Astrocyte (in vitro differentiated cells and primary cell): ENCODE results near the gene DNAH17. TPM values are rescaled to one million over a fixed set of nuclear protein-coding genes. Genes with fewer than 3 reads are reported as not detected.

Experiments
- DNase-seq: peaks from one replicate; pipeline ENCODE4 v3.0.0-alpha.2; 2010; ENCODE audit warnings: low read depth
- FAIRE-seq: peaks from 2 replicates; lab custom pipeline; 2011; peaks lifted over from hg19 to GRCh38; lab: Jason Lieb, UNC
- H2AFZ ChIP-seq: 2 replicates; pipeline ENCODE4 v1.6.0; 2012; ENCODE audit warnings: low read depth, low read length, inconsistent platforms
- H3K27ac ChIP-seq: 2 replicates; pipeline ENCODE4 v1.5.1; 2011; ENCODE audit warnings: low read depth, low read length, inconsistent platforms
- H3K27me3 ChIP-seq: 2 replicates; pipeline ENCODE4 v1.6.0; 2011; ENCODE audit warnings: low read length, inconsistent platforms; ENCODE audit not compliant: insufficient read depth
- H3K36me3 ChIP-seq: 2 replicates; pipeline ENCODE4 v1.5.1; 2011; ENCODE audit warnings: low read length, inconsistent platforms; ENCODE audit not compliant: insufficient read depth
- H3K4me1 ChIP-seq: 2 replicates; pipeline ENCODE4 v1.5.1; 2011; ENCODE audit warnings: low read length, inconsistent platforms; ENCODE audit not compliant: insufficient read depth
- H3K4me2 ChIP-seq: 2 replicates; pipeline ENCODE4 v1.6.0; 2012; ENCODE audit warnings: low read length, inconsistent platforms
- H3K4me3 ChIP-seq: 2 replicates; pipeline ENCODE4 v1.5.1; 2011; ENCODE audit warnings: low read depth, mild to moderate bottlenecking, low read length, inconsistent platforms; ENCODE audit not compliant: insufficient read depth
- H3K79me2 ChIP-seq: 2 replicates; pipeline ENCODE4 v1.6.0; 2012; ENCODE audit warnings: mild to moderate bottlenecking, low read length, inconsistent platforms; ENCODE audit not compliant: insufficient read depth
- H3K9ac ChIP-seq: 2 replicates; pipeline ENCODE4 v1.6.0; 2012; ENCODE audit warnings: mild to moderate bottlenecking, low read length, inconsistent platforms
- H3K9me3 ChIP-seq: 2 replicates; pipeline ENCODE4 v1.5.1; 2012; ENCODE audit warnings: low read depth, mild to moderate bottlenecking, low read length, inconsistent platforms; ENCODE audit not compliant: insufficient read depth
- H4K20me1 ChIP-seq: 2 replicates; pipeline ENCODE4 v1.6.0; 2012; ENCODE audit warnings: low read length, inconsistent platforms; ENCODE audit not compliant: insufficient read depth
- H3K27ac Mint-ChIP-seq: one replicate; pipeline ENCODE4 v1.8.0; 2021; ENCODE audit warnings: mild to moderate bottlenecking, mixed read lengths; ENCODE audit not compliant: unreplicated experiment
- H3K27me3 Mint-ChIP-seq: one replicate; pipeline ENCODE4 v1.8.0; 2021; ENCODE audit warnings: low read depth, mixed read lengths; ENCODE audit not compliant: unreplicated experiment
- H3K36me3 Mint-ChIP-seq: one replicate; pipeline ENCODE4 v1.8.0; 2021; ENCODE audit warnings: low read depth, mixed read lengths; ENCODE audit not compliant: unreplicated experiment
- H3K4me1 Mint-ChIP-seq: one replicate; pipeline ENCODE4 v1.8.0; 2021; ENCODE audit warnings: low read depth, mixed read lengths; ENCODE audit not compliant: unreplicated experiment
- H3K4me3 Mint-ChIP-seq: one replicate; pipeline ENCODE4 v1.8.0; 2021; ENCODE audit warnings: mild to moderate bottlenecking, moderate library complexity, mixed read lengths; ENCODE audit not compliant: unreplicated experiment
- H3K9me3 Mint-ChIP-seq: one replicate; pipeline ENCODE4 v1.8.0; 2021; ENCODE audit warnings: mild to moderate bottlenecking, mixed read lengths; ENCODE audit not compliant: unreplicated experiment
- EZH2 ChIP-seq: IDR thresholded peaks from 2 replicates; pipeline ENCODE4 v1.6.1; 2012; ENCODE audit warnings: mild to moderate bottlenecking, low read length, inconsistent platforms; ENCODE audit not compliant: insufficient read depth
- total RNA-seq: library from RNA; stranded (reverse); gene quantifications from 2 replicates; pipeline ENCODE4 v1.2.1, GENCODE V29; 2021
- TF ChIP-seq, protein P1 (sequence below): IDR thresholded peaks from 2 replicates; pipeline ENCODE4 v1.5.1; 2011; ENCODE audit warnings: low read depth, mild to moderate bottlenecking, inconsistent platforms, low read length, moderate library complexity; ENCODE audit not compliant: insufficient read depth

The DNAH17 gene
- total RNA-seq, 1 donor from 2014 or later = 0.14 TPM

DNA sequence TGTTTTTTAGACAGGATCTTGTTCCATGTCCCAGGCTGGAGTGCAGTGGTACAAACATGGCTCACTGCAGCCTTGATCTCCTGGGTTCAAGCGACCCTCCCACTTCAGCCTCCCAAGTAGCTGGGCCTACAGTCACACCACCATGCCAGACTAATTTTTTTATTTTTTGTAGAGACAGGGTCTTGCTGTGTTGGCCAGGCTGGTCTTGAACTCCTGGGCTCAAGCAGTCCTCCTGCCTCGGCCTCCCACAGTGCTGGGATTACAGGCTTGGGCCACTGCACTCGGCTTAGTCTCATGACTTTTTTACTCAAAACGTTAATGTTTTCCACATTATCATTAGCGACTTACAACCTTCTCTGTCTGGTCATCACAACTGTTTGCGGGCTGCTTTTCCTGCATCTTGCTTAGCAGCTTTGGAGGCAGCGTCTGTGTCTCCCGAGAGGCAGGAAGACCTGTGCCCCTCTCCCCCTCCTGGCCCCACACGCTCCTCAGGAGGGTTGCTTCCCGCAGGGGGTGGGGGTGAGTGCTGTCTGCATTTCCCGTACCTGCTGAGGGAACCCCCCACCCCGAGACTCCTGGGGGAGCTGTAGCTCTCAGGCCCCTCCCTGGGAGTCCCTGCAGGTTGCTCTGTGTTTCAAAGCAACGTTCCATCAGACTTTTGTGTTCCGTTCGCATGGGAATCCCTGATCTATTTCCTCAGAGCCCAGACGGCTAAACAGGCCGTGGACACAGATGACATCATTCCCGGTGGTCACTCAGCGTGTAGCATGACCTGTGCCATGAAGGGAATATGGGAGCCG, 146.1 kb downstream of the DNAH17 start:
- Histone ChIP-seq H3K79me2 (no peaks in the 10 kb centered on the region), H3K4me3 (no peak overlapping the region), H2AFZ (no peak overlapping the region), H3K4me1 (no peaks in the 10 kb centered on the region), H4K20me1 (peaks cover 23% of the 10 kb centered on the region), H3K9ac (no peak overlapping the region), H3K27ac (no peak overlapping the region), H3K9me3 (no peaks in the 10 kb centered on the region), H3K36me3 (peaks cover 3% of the 10 kb centered on the region), H3K27me3 (no peaks in the 10 kb centered on the region), H3K4me2 (no peak overlapping the region)
- no peaks in the 10 kb centered on the region for H3K9me3 Mint-ChIP-seq
- peaks cover 8% of the 10 kb centered on the region for H3K4me1 Mint-ChIP-seq
- H3K27me3 Mint-ChIP-seq = peaks cover 2% of the 10 kb centered on the region
- FAIRE-seq = no peak
- H3K36me3 Mint-ChIP-seq = peaks cover 7% of the 10 kb centered on the region
- no peak overlapping the region for H3K4me3 Mint-ChIP-seq
- no peak for DNase-seq
- TF ChIP-seq EZH2 = no peak
- TF ChIP-seq, protein P1, sequence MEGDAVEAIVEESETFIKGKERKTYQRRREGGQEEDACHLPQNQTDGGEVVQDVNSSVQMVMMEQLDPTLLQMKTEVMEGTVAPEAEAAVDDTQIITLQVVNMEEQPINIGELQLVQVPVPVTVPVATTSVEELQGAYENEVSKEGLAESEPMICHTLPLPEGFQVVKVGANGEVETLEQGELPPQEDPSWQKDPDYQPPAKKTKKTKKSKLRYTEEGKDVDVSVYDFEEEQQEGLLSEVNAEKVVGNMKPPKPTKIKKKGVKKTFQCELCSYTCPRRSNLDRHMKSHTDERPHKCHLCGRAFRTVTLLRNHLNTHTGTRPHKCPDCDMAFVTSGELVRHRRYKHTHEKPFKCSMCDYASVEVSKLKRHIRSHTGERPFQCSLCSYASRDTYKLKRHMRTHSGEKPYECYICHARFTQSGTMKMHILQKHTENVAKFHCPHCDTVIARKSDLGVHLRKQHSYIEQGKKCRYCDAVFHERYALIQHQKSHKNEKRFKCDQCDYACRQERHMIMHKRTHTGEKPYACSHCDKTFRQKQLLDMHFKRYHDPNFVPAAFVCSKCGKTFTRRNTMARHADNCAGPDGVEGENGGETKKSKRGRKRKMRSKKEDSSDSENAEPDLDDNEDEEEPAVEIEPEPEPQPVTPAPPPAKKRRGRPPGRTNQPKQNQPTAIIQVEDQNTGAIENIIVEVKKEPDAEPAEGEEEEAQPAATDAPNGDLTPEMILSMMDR = no peak
- no peak overlapping the region for H3K27ac Mint-ChIP-seq

GRCh38 chr17:78429618-78429995, 147.6 kb downstream of the DNAH17 start:
- no peak overlapping the region for H3K27ac ChIP-seq
- no peaks in the 10 kb centered on the region for H3K9me3 ChIP-seq
- TF ChIP-seq EZH2 = no peak
- TF ChIP-seq, protein P1 = no peak
- no peaks in the 10 kb centered on the region for H3K9me3 Mint-ChIP-seq
- no peak for FAIRE-seq
- no peak for DNase-seq
- no peaks in the 10 kb centered on the region for H3K27me3 Mint-ChIP-seq
- peaks cover 3% of the 10 kb centered on the region for H3K36me3 ChIP-seq
- no peaks in the 10 kb centered on the region for H3K27me3 ChIP-seq
- H3K4me3 ChIP-seq = no peak overlapping the region
- H3K27ac Mint-ChIP-seq = no peak overlapping the region
- H3K4me2 ChIP-seq = no peak overlapping the region
- H3K4me1 ChIP-seq = no peaks in the 10 kb centered on the region
- H4K20me1 ChIP-seq = peaks cover 26% of the 10 kb centered on the region
- peaks cover 8% of the 10 kb centered on the region for H3K4me1 Mint-ChIP-seq
- H3K4me3 Mint-ChIP-seq = no peak overlapping the region
- no peak overlapping the region for H3K9ac ChIP-seq
- no peak overlapping the region for H2AFZ ChIP-seq
- H3K36me3 Mint-ChIP-seq = peaks cover 11% of the 10 kb centered on the region
- no peaks in the 10 kb centered on the region for H3K79me2 ChIP-seq
